Cardiac septum (tissue), 1 donor: ENCODE data around the gene PHLDA2. TPM values are rescaled to one million over a fixed set of nuclear protein-coding genes. Genes with fewer than 3 reads are reported as not detected.

ENCODE experiments used
- DNase-seq: peaks from one replicate; pipeline ENCODE4 v3.0.0-alpha.2; 2020; ENCODE audit warnings: low spot score
- intact Hi-C: fragments of 100-400 bp; cut with DNase I; formaldehyde crosslinking; loops from one replicate; pipeline ENCODE4 v1.14.0; 2022
- total RNA-seq: library from RNA; stranded (reverse); fragmentation: NEBNext Ultra II Directional; extraction: Animal tissue kit (Norgen Biotek cat#: 25700); gene quantifications from one replicate; pipeline ENCODE4 v1.2.1, GENCODE V29; 2021
- donor health status: DM: no; HTN: no; CAD: no.

The PHLDA2 gene
- total RNA-seq, 1 donor from 2014 or later, result 2.1 TPM

GRCh38 chr11:2902784-2903671 is 26.2 kb downstream of the PHLDA2 start:
- intact Hi-C loops, result no loop called here

GRCh38 chr11:2901854-2902783 is 27.1 kb downstream of the PHLDA2 start:
- intact Hi-C loops, result no loop called here
- peak; percentile 98 for DNase-seq

More at GRCh38 chr11:2902784-2903671, 26.2 kb downstream of the PHLDA2 start:
- DNase-seq, result no peak

- no peak for DNase-seq
- intact Hi-C loops, result no loop called here
Observed at GRCh38 chr11:2901196-2901796, 27.9 kb downstream of the PHLDA2 start.

GRCh38 chr11:2899080-2899783 is 30.0 kb downstream of the PHLDA2 start:
- DNase-seq, result no peak
- intact Hi-C loops, result loop anchor here (10.0 kb wide), 1 partner anchor 704 kb away; no protein-coding TSS in a partner anchor

GRCh38 chr11:2898366-2899079 is 30.7 kb downstream of the PHLDA2 start:
- intact Hi-C loops, result loop anchor here (10.0 kb wide), 1 partner anchor 704 kb away; no protein-coding TSS in a partner anchor
- peak; percentile 90 for DNase-seq

GRCh38 chr11:2897048-2897447 is 32.2 kb downstream of the PHLDA2 start:
- DNase-seq, result no peak
- intact Hi-C loops, result loop anchor here (10.0 kb wide), 1 partner anchor 702 kb away; no protein-coding TSS in a partner anchor

- no peak for DNase-seq
- intact Hi-C loops, result loop anchor here (10.0 kb wide), 1 partner anchor 701 kb away; no protein-coding TSS in a partner anchor
Observed at GRCh38 chr11:2896047-2896446, 33.2 kb downstream of the PHLDA2 start.

GRCh38 chr11:2893935-2894334 is 35.3 kb downstream of the PHLDA2 start:
- DNase-seq, result no peak
- intact Hi-C loops, result loop anchor here (10.0 kb wide), 1 partner anchor 699 kb away; no protein-coding TSS in a partner anchor

GRCh38 chr11:2892967-2893528 is 36.2 kb downstream of the PHLDA2 start:
- intact Hi-C loops, result loop anchor here (10.0 kb wide), 1 partner anchor 698 kb away; no protein-coding TSS in a partner anchor
- no peak for DNase-seq

- intact Hi-C loops, result loop anchor here (10.0 kb wide), 1 partner anchor 698 kb away; no protein-coding TSS in a partner anchor
- DNase-seq, result no peak
Observed at GRCh38 chr11:2892215-2892966, 36.8 kb downstream of the PHLDA2 start.

GRCh38 chr11:2891326-2892214 is 37.6 kb downstream of the PHLDA2 start:
- DNase-seq, result no peak
- intact Hi-C loops, result loop anchor here (10.0 kb wide), 1 partner anchor 697 kb away; no protein-coding TSS in a partner anchor

GRCh38 chr11:2890466-2891294 is 38.5 kb downstream of the PHLDA2 start:
- no peak for DNase-seq
- intact Hi-C loops, result loop anchor here (10.0 kb wide), 1 partner anchor 696 kb away; no protein-coding TSS in a partner anchor

- DNase-seq, result no peak
- intact Hi-C loops, result loop anchor here (2.0 to 10.0 kb wide), 5 partner anchors 77 to 695 kb away; partner anchors contain the start of genes C11orf21, KCNQ1OT1 and TSPAN32
Observed at GRCh38 chr11:2889362-2890273, 39.6 kb downstream of the PHLDA2 start.
